NCI-H69 (cell line): ENCODE results near the gene RGS9.

Source experiments
- DNase-seq: peaks from one replicate; lab custom pipeline; 2025; lab: John Stamatoyannopoulos, UW

RGS9 gene

DNA sequence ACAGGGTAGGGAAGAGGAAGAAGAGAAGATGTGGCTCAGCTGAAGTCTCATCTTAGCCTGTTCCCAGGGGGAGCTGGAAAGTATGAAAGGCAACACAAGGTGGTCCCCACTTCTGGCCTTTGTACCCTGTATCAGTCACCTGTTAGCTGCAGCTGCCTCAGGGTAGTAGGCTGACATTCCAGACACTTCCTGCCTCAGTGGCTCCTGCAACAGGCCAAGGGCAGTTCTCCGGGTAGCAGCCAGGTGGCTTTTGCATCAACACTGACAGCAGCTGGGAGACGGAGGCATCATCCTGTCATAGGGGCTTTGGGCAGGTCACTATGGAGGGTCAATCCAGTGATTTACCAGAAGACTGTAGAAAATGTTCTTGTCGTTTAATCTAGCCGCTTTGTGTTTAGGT lies 124.0 kb downstream of the RGS9 start:
- no peak for DNase-seq

DNA sequence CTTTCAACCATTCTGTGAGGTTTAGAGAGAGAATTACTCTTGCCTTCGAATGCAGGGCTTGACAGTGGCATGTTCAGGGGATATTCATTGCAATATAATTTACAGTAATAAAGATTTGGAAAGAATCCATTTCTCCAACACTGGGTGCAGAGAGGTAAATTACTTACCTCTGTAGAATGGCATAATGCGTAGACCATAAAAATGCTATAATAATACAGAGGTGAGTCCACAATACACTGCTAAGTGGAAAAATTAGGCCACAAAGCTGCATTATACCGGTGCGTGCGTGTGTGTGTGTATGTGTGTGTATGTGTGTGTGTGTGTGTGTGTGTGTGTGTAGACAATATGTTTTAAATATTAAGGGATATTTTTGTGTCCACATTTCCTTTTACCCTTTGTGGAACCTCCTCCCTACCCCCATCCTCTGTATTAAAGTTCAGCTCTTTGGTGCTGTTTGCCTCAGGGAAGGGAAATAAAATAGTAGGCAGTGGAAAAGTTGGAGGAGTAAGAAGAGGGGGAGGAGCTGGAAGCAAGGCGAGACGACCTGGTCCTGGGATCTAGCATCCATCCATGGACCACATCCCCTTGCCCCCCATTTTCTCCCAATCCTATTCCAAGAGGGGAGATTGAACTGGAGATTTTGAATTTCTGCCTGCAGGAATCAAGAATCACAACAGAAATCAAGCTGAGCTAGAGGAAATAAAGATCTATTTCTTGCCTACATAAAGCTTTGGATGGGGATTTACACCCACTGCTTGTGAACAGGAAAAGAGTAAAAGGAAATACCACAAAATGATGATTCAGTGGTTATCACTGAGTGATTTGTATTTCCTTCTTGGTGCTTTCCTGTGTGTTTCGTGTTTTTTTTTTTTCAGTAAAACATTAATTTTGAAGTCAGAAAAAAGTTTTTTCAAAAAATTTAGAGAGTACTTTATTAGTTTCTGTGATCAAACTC lies 124.8 kb downstream of the RGS9 start:
- no peak for DNase-seq

DNA sequence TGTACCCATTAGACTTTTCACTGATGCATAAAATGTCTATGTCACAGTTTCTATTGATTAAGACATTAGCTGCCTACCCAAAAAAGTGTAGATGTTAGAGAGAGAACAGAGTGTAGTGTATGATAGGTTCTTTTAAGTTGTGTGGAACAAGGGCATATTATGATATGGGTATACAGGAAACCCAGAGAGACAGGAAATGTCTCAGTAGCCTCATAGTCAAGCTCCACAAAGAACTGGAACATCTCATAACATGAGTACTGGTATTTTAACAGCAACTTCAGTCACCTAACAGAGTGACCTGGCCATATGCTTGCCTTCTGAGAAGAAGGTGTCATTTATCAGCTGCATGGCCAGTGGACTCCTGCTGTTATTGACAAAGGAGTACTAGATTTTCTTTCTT lies 128.1 kb downstream of the RGS9 start:
- no peak for DNase-seq

DNA sequence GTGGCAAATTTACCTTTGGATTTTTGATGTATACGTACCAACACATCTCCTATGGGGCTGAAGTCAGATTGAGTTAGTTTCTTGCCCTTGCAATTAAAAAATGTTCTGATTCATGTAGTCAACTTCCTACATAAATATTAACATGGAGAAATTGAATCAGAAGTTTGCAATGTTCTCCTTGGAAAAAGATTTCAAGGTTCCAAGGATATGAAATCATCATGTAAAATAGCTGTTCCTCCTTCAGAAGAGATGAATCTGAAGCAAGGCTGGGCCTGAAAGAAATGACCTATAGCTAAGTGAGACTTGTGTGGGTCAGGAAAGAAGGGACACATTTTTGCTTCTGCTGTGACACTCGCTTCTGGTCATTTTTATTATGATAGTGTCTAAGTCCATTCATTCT lies 131.7 kb downstream of the RGS9 start:
- no peak for DNase-seq

DNA sequence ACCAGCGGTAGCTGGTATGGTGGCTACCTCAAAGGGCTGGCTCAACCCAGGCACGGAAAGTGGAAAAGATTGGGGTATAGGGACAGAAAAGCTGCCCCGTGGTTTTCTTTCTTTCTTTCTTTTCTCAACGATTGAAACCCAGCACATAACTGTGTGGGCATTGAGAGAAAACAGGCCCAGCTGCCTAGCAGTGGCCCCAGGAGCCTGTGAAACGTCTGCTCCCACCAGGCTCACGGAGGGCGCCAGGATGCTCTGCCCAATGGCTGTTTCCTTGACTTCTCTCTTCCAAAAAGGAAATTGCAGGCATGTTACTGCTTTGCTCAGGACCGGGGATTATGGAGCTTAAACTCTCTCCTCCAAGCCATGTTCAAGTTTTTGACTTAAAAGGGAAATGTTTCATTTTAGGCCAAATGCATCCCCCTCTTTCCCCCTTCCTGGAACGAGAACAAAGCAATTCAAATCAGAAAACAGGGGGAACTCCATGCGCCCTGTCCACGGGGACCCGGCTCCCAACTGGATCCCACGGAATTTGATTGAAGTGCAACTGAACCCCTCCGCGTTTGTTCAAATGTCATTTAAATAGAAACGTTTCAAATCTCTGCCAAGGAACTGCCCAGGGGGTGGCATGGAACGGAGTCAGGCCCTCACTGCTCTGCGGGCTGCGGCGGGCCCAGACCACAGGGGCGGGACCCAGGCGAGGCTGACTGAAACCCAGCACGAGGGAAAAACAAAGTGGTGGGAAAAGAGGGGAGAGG lies 133.5 kb downstream of the RGS9 start:
- no peak for DNase-seq

DNA sequence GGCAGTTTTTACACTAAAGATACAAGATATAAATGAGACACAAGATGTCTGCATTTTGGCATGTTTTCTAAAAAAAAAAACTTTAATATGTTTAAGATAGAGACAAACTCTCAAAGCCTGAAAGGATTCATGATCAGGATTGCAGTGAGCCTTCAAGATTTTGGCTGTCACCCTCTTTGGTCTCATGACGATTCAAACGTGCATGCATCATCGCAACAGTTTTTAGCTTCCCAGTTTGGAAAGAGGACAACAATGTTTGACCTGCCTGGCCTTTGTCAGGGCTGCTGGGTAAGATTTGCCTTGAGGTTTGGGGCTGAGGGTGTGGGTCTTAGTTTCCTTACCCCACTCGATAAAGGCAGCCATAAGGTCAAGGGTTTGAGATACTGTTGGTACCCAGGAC lies 134.1 kb downstream of the RGS9 start:
- DNase-seq, result no peak
